Liver (tissue), 9 donors: ENCODE results near the gene SEMA3E. TPM values are rescaled to one million over a fixed set of nuclear protein-coding genes. Genes with fewer than 3 reads are reported as not detected.

ENCODE experiments used
- DNase-seq: peaks from one replicate; pipeline ENCODE4 v3.0.0-alpha.2; 2017; ENCODE audit warnings: low spot score
- H3K27ac ChIP-seq, 2 donors: one replicate each; pipeline ENCODE4 v1.7.0; 2013; ENCODE audit warnings: inconsistent platforms in 2 of 2, low read length in 2 of 2, control low read depth in 1 of 2, low read depth in 1 of 2, mild to moderate bottlenecking in 1 of 2
- H3K27me3 ChIP-seq, 4 donors: one replicate each; pipeline versions ENCODE4 v1.6.1 to v1.7.0; 2013; ENCODE audit warnings: low read length in 3 of 4, inconsistent platforms in 1 of 4, mild to moderate bottlenecking in 1 of 4, moderate library complexity in 1 of 4; ENCODE audit not compliant: control insufficient read depth in 4 of 4, insufficient read depth in 4 of 4
- H3K36me3 ChIP-seq, 4 donors: one replicate each; pipeline versions ENCODE4 v1.6.1 to v1.7.0; 2013; ENCODE audit warnings: low read length in 3 of 4, mild to moderate bottlenecking in 3 of 4, low read depth in 1 of 4, moderate library complexity in 1 of 4; ENCODE audit not compliant: control insufficient read depth in 4 of 4, insufficient read depth in 3 of 4
- H3K4me1 ChIP-seq, 4 donors: one replicate each; pipeline versions ENCODE4 v1.6.1 to v1.7.0; 2013; ENCODE audit warnings: low read length in 3 of 4, mild to moderate bottlenecking in 3 of 4, moderate library complexity in 1 of 4; ENCODE audit not compliant: control insufficient read depth in 4 of 4, insufficient read depth in 4 of 4
- H3K4me3 ChIP-seq, 3 donors: one replicate each; pipeline versions ENCODE4 v1.6.1 to v1.7.0; 2013; ENCODE audit warnings: low read length in 3 of 3, control low read depth in 1 of 3, low read depth in 1 of 3, mild to moderate bottlenecking in 1 of 3
- H3K9ac ChIP-seq, 2 donors: one replicate each; pipeline ENCODE4 v1.7.0; 2013; ENCODE audit warnings: low read length in 2 of 2, mild to moderate bottlenecking in 2 of 2, moderate library complexity in 2 of 2, control low read depth in 1 of 2, low read depth in 1 of 2
- H3K9me3 ChIP-seq, 4 donors: one replicate each; pipeline versions ENCODE4 v1.6.1 to v1.7.0; 2013; ENCODE audit warnings: low read length in 3 of 4; ENCODE audit not compliant: control insufficient read depth in 4 of 4
- ATF3 ChIP-seq: IDR thresholded peaks from 2 replicates; pipeline ENCODE4 v1.6.1; 2016; ENCODE audit warnings: antibody characterized with exemption
- CTCF ChIP-seq: fragments of 150-350 bp; IDR thresholded peaks from 2 replicates; pipeline ENCODE4 v1.5.1; 2017; ENCODE audit warnings: improper control_type of control experiment, low read depth, low read length; ENCODE audit not compliant: missing input control
- EGR1 ChIP-seq, 2 donors: IDR thresholded peaks; 2 replicates each; pipeline ENCODE4 v1.6.1; 2016 to 2018; ENCODE audit warnings: antibody characterized with exemption in 2 of 2, low read depth in 2 of 2
- FOXA1 ChIP-seq: IDR thresholded peaks from 2 replicates; pipeline ENCODE4 v1.6.1; 2016; ENCODE audit warnings: antibody characterized with exemption
- FOXA2 ChIP-seq: IDR thresholded peaks from 2 replicates; pipeline ENCODE4 v1.6.1; 2016; ENCODE audit warnings: antibody characterized with exemption
- GABPA ChIP-seq, 2 donors: IDR thresholded peaks in 1 of 2; conservative IDR thresholded peaks in 1 of 2; 2 replicates each; pipeline ENCODE4 v1.6.1; 2016; ENCODE audit warnings: antibody characterized with exemption in 2 of 2, mild to moderate bottlenecking in 1 of 2, moderate library complexity in 1 of 2
- HNF4A ChIP-seq, 2 donors: conservative IDR thresholded peaks; 2 replicates each; pipeline ENCODE4 v1.6.1; 2016; ENCODE audit warnings: antibody characterized with exemption in 2 of 2, mild to moderate bottlenecking in 2 of 2
- HNF4G ChIP-seq: IDR thresholded peaks from 2 replicates; pipeline ENCODE4 v1.6.1; 2016; ENCODE audit warnings: antibody characterized with exemption
- JUND ChIP-seq, 2 donors: IDR thresholded peaks; 2 replicates each; pipeline ENCODE4 v1.6.1; 2016; ENCODE audit warnings: antibody characterized with exemption in 2 of 2
- MAX ChIP-seq: IDR thresholded peaks from 2 replicates; pipeline ENCODE4 v1.6.1; 2016; ENCODE audit warnings: antibody characterized with exemption
- NR2F2 ChIP-seq: IDR thresholded peaks from 2 replicates; pipeline ENCODE4 v1.6.1; 2016; ENCODE audit warnings: antibody characterized with exemption
- RAD21 ChIP-seq, 2 donors: IDR thresholded peaks; 2 replicates each; pipeline ENCODE4 v1.6.1; 2016; ENCODE audit warnings: antibody characterized with exemption in 2 of 2, mild to moderate bottlenecking in 2 of 2
- REST ChIP-seq: IDR thresholded peaks from 2 replicates; pipeline ENCODE4 v1.6.1; 2016; ENCODE audit warnings: antibody characterized with exemption, mild to moderate bottlenecking
- RXRA ChIP-seq, 2 donors: IDR thresholded peaks; 2 replicates each; pipeline ENCODE4 v1.6.1; 2017 to 2018; ENCODE audit warnings: antibody characterized with exemption in 2 of 2, mild to moderate bottlenecking in 1 of 2
- SP1 ChIP-seq: IDR thresholded peaks from 2 replicates; pipeline ENCODE4 v1.6.1; 2018; ENCODE audit warnings: antibody characterized with exemption, mild to moderate bottlenecking
- TAF1 ChIP-seq: conservative IDR thresholded peaks from 2 replicates; pipeline ENCODE4 v1.6.1; 2016; ENCODE audit warnings: antibody characterized with exemption, mild to moderate bottlenecking
- YY1 ChIP-seq: IDR thresholded peaks from 2 replicates; pipeline ENCODE4 v1.6.1; 2016; ENCODE audit warnings: antibody characterized with exemption, mild to moderate bottlenecking
- ZBTB33 ChIP-seq: IDR thresholded peaks from 2 replicates; pipeline ENCODE4 v1.6.1; 2016; ENCODE audit warnings: antibody characterized with exemption
- WGBS: extraction: QIAGEN DNeasy Blood & Tissue Kit; methylation state at CpG from one replicate; pipeline ENCODE4 v1.1.7; 2013; 5-methylcytosine and 5-hydroxymethylcytosine counted together
- polyA plus RNA-seq, 2 donors: library from polyadenylated mRNA; stranded (reverse) in 1 of 2; unstranded in 1 of 2; fragments of 200-250 nt in 1 of 2; fragments of >200 nt in 1 of 2; fragmentation: Nextera tagmentation in 1 of 2; extraction: Ambion mirVana in 1 of 2; gene quantifications; one replicate each; pipeline versions ENCODE4 v1.2.1 to v1.2.3, GENCODE V29; 2013 to 2015
- total RNA-seq, 2 donors: library from RNA; depleted of rRNA; stranded (reverse); fragments of >200 nt; gene quantifications; one replicate each; pipeline ENCODE4 v1.2.3, GENCODE V29; 2014
- donor health status: healthy.
- donor health status: healthy.
- donor health status: healthy.
- donor health status: healthy.
- donor health status: healthy.

Gene SEMA3E
- total and polyA plus RNA-seq, 4 donors, result 0.20 to 1.2 (median 0.59) TPM; not detected in 1

GRCh38 chr7:83603649-83604048 is 45.3 kb downstream of the SEMA3E start:
- Histone ChIP-seq H3K4me1 (no peaks in the 10 kb centered on the region), H3K27ac (no peak overlapping the region), H3K27me3 (no peaks in the 10 kb centered on the region), H3K36me3 (no peaks in the 10 kb centered on the region), H3K9ac (no peak overlapping the region), H3K4me3 (no peak overlapping the region), H3K9me3 (no peaks in the 10 kb centered on the region)
- WGBS, result 73% methylated on average over 1 of the region's 1 CpG
- TF ChIP-seq FOXA2, result no peak
- TF ChIP-seq REST, result no peak
- no peak for TF ChIP-seq MAX
- no peak for TF ChIP-seq RXRA (IDR thresholded peaks at IDR 0.05)
- TF ChIP-seq TAF1, result no peak
- no peak for TF ChIP-seq FOXA1
- no peak for TF ChIP-seq JUND (IDR thresholded peaks at IDR 0.05)
- TF ChIP-seq NR2F2, result no peak
- TF ChIP-seq HNF4G, result no peak
- TF ChIP-seq SP1, result no peak
- no peak for TF ChIP-seq EGR1 (IDR thresholded peaks at IDR 0.05; ENCODE audit: low read depth in 2 of 2)
- TF ChIP-seq RAD21 (IDR thresholded peaks at IDR 0.05), result no peak
- no peak for TF ChIP-seq ZBTB33
- DNase-seq, result no peak

GRCh38 chr7:83599131-83599530 is 49.8 kb downstream of the SEMA3E start:
- Histone ChIP-seq H3K9ac (no peak overlapping the region), H3K36me3 (no peaks in the 10 kb centered on the region), H3K27me3 (no peaks in the 10 kb centered on the region), H3K4me3 (no peak overlapping the region), H3K27ac (no peak overlapping the region), H3K4me1 (no peaks in the 10 kb centered on the region), H3K9me3 (no peaks in the 10 kb centered on the region)
- no peak for TF ChIP-seq TAF1
- no peak for TF ChIP-seq HNF4G
- no peak for TF ChIP-seq FOXA1
- no peak for TF ChIP-seq FOXA2
- TF ChIP-seq REST, result no peak
- no peak for TF ChIP-seq CTCF
- TF ChIP-seq NR2F2, result no peak
- TF ChIP-seq RAD21 (IDR thresholded peaks at IDR 0.05), result no peak
- no peak for TF ChIP-seq ZBTB33
- TF ChIP-seq SP1, result no peak
- TF ChIP-seq RXRA (IDR thresholded peaks at IDR 0.05), result no peak
- TF ChIP-seq YY1, result no peak
- no peak for TF ChIP-seq HNF4A (conservative IDR thresholded peaks at IDR 0.05)
- no peak for TF ChIP-seq EGR1 (IDR thresholded peaks at IDR 0.05; ENCODE audit: low read depth in 2 of 2)
- TF ChIP-seq JUND (IDR thresholded peaks at IDR 0.05), result no peak
- no peak for TF ChIP-seq ATF3
- TF ChIP-seq GABPA (IDR thresholded peaks at IDR 0.05 in 1 of 2, conservative IDR thresholded peaks at IDR 0.05 in 1 of 2), result no peak
- DNase-seq, result no peak
- WGBS, result 80% methylated on average over 1 of the region's 1 CpG
